ENCODE data around the gene ISM2.

ISM2 gene

GRCh38 chr14:77524536-77524935 lies 25.9 kb upstream of the ISM2 start:
- DNase-seq, result no peak
- no peaks in the 10 kb centered on the region for H3K9me3 Mint-ChIP-seq
- no peaks in the 10 kb centered on the region for H3K27me3 Mint-ChIP-seq
- H3K27ac Mint-ChIP-seq, result no peak overlapping the region
- H3K36me3 Mint-ChIP-seq (ENCODE audit: low read depth), result peaks cover 45% of the 10 kb centered on the region
- no peaks in the 10 kb centered on the region for H3K4me1 Mint-ChIP-seq (ENCODE audit: low read depth)
- H3K4me3 Mint-ChIP-seq, result no peak overlapping the region

- no peak overlapping the region for H3K4me3 Mint-ChIP-seq
- peaks cover 59% of the 10 kb centered on the region for H3K36me3 Mint-ChIP-seq (ENCODE audit: low read depth)
- H3K27me3 Mint-ChIP-seq, result no peaks in the 10 kb centered on the region
- DNase-seq, result no peak
- H3K4me1 Mint-ChIP-seq (ENCODE audit: low read depth), result no peaks in the 10 kb centered on the region
- no peaks in the 10 kb centered on the region for H3K9me3 Mint-ChIP-seq
- H3K27ac Mint-ChIP-seq, result peak overlapping the region; percentile 24
Observed at GRCh38 chr14:77523109-77523508, 24.5 kb upstream of the ISM2 start.

GRCh38 chr14:77520555-77520954 lies 21.9 kb upstream of the ISM2 start:
- H3K4me1 Mint-ChIP-seq (ENCODE audit: low read depth), result no peaks in the 10 kb centered on the region
- DNase-seq, result no peak
- no peaks in the 10 kb centered on the region for H3K27me3 Mint-ChIP-seq
- H3K27ac Mint-ChIP-seq, result no peak overlapping the region
- H3K9me3 Mint-ChIP-seq, result no peaks in the 10 kb centered on the region
- H3K4me3 Mint-ChIP-seq, result no peak overlapping the region
- peaks cover 79% of the 10 kb centered on the region for H3K36me3 Mint-ChIP-seq (ENCODE audit: low read depth)

- no peak overlapping the region for H3K27ac Mint-ChIP-seq
- H3K36me3 Mint-ChIP-seq (ENCODE audit: low read depth), result peaks cover 91% of the 10 kb centered on the region
- no peaks in the 10 kb centered on the region for H3K9me3 Mint-ChIP-seq
- H3K27me3 Mint-ChIP-seq, result no peaks in the 10 kb centered on the region
- H3K4me1 Mint-ChIP-seq (ENCODE audit: low read depth), result no peaks in the 10 kb centered on the region
- no peak overlapping the region for H3K4me3 Mint-ChIP-seq
- no peak for DNase-seq
Observed at GRCh38 chr14:77516126-77516525, 17.5 kb upstream of the ISM2 start.

- H3K4me1 Mint-ChIP-seq (ENCODE audit: low read depth), result no peaks in the 10 kb centered on the region
- H3K9me3 Mint-ChIP-seq, result no peaks in the 10 kb centered on the region
- no peaks in the 10 kb centered on the region for H3K27me3 Mint-ChIP-seq
- H3K4me3 Mint-ChIP-seq, result no peak overlapping the region
- peaks cover 88% of the 10 kb centered on the region for H3K36me3 Mint-ChIP-seq (ENCODE audit: low read depth)
- no peak for DNase-seq
- no peak overlapping the region for H3K27ac Mint-ChIP-seq
Observed at GRCh38 chr14:77511486-77512162, 13.0 kb upstream of the ISM2 start.

GRCh38 chr14:77509366-77509765 lies 10.8 kb upstream of the ISM2 start:
- DNase-seq, result no peak
- peaks cover 73% of the 10 kb centered on the region for H3K36me3 Mint-ChIP-seq (ENCODE audit: low read depth)
- H3K27me3 Mint-ChIP-seq, result no peaks in the 10 kb centered on the region
- H3K9me3 Mint-ChIP-seq, result no peaks in the 10 kb centered on the region
- no peaks in the 10 kb centered on the region for H3K4me1 Mint-ChIP-seq (ENCODE audit: low read depth)
- no peak overlapping the region for H3K27ac Mint-ChIP-seq
- H3K4me3 Mint-ChIP-seq, result no peak overlapping the region

GRCh38 chr14:77508876-77509275 lies 10.3 kb upstream of the ISM2 start:
- no peak for DNase-seq
- Mint-ChIP-seq H3K9me3 (no peaks in the 10 kb centered on the region), H3K27ac (no peak overlapping the region), H3K4me1 (ENCODE audit: low read depth) (no peaks in the 10 kb centered on the region), H3K36me3 (ENCODE audit: low read depth) (peaks cover 68% of the 10 kb centered on the region), H3K4me3 (no peak overlapping the region), H3K27me3 (no peaks in the 10 kb centered on the region)

GRCh38 chr14:77508249-77508648 lies 9.6 kb upstream of the ISM2 start:
- no peak for DNase-seq
- no peak overlapping the region for H3K27ac Mint-ChIP-seq
- H3K4me3 Mint-ChIP-seq, result no peak overlapping the region
- H3K27me3 Mint-ChIP-seq, result no peaks in the 10 kb centered on the region
- H3K36me3 Mint-ChIP-seq (ENCODE audit: low read depth), result peaks cover 66% of the 10 kb centered on the region
- peaks cover 1% of the 10 kb centered on the region for H3K9me3 Mint-ChIP-seq
- no peaks in the 10 kb centered on the region for H3K4me1 Mint-ChIP-seq (ENCODE audit: low read depth)

GRCh38 chr14:77507762-77508161 lies 9.1 kb upstream of the ISM2 start:
- H3K4me1 Mint-ChIP-seq (ENCODE audit: low read depth), result no peaks in the 10 kb centered on the region
- H3K27me3 Mint-ChIP-seq, result no peaks in the 10 kb centered on the region
- peaks cover 65% of the 10 kb centered on the region for H3K36me3 Mint-ChIP-seq (ENCODE audit: low read depth)
- H3K4me3 Mint-ChIP-seq, result no peak overlapping the region
- no peak overlapping the region for H3K27ac Mint-ChIP-seq
- DNase-seq, result no peak
- H3K9me3 Mint-ChIP-seq, result peaks cover 4% of the 10 kb centered on the region

GRCh38 chr14:77505031-77505430 lies 6.4 kb upstream of the ISM2 start:
- Mint-ChIP-seq H3K36me3 (ENCODE audit: low read depth) (peaks cover 38% of the 10 kb centered on the region), H3K4me3 (no peak overlapping the region), H3K27ac (no peak overlapping the region), H3K4me1 (ENCODE audit: low read depth) (no peaks in the 10 kb centered on the region), H3K9me3 (peaks cover 4% of the 10 kb centered on the region), H3K27me3 (peaks cover 9% of the 10 kb centered on the region)
- DNase-seq, result no peak

- peaks cover 19% of the 10 kb centered on the region for H3K27me3 Mint-ChIP-seq
- peaks cover 20% of the 10 kb centered on the region for H3K36me3 Mint-ChIP-seq (ENCODE audit: low read depth)
- peaks cover 2% of the 10 kb centered on the region for H3K4me1 Mint-ChIP-seq (ENCODE audit: low read depth)
- no peak overlapping the region for H3K27ac Mint-ChIP-seq
- H3K4me3 Mint-ChIP-seq, result no peak overlapping the region
- H3K9me3 Mint-ChIP-seq, result peaks cover 4% of the 10 kb centered on the region
- no peak for DNase-seq
Observed at GRCh38 chr14:77503138-77503537, 4.5 kb upstream of the ISM2 start.

GRCh38 chr14:77502109-77502782 lies 3.6 kb upstream of the ISM2 start:
- Mint-ChIP-seq H3K4me3 (no peak overlapping the region), H3K27me3 (peaks cover 27% of the 10 kb centered on the region), H3K9me3 (peaks cover 4% of the 10 kb centered on the region), H3K4me1 (ENCODE audit: low read depth) (peaks cover 6% of the 10 kb centered on the region), H3K27ac (no peak overlapping the region), H3K36me3 (ENCODE audit: low read depth) (peaks cover 11% of the 10 kb centered on the region)
- DNase-seq, result no peak

- no peak overlapping the region for H3K27ac Mint-ChIP-seq
- peaks cover 40% of the 10 kb centered on the region for H3K27me3 Mint-ChIP-seq
- DNase-seq, result peak; percentile 34
- H3K9me3 Mint-ChIP-seq, result peaks cover 4% of the 10 kb centered on the region
- H3K4me3 Mint-ChIP-seq, result peak overlapping the region; percentile 57
- H3K36me3 Mint-ChIP-seq (ENCODE audit: low read depth), result peaks cover 3% of the 10 kb centered on the region
- H3K4me1 Mint-ChIP-seq (ENCODE audit: low read depth), result peaks cover 6% of the 10 kb centered on the region
Observed at GRCh38 chr14:77498984-77499527, 440 bp upstream of the ISM2 start.

GRCh38 chr14:77495334-77495733 lies 3.3 kb downstream of the ISM2 start:
- Mint-ChIP-seq H3K27me3 (peaks cover 34% of the 10 kb centered on the region), H3K27ac (no peak overlapping the region), H3K9me3 (no peaks in the 10 kb centered on the region)

GRCh38 chr14:77491056-77491455 lies 7.6 kb downstream of the ISM2 start:
- Mint-ChIP-seq H3K27me3 (peaks cover 5% of the 10 kb centered on the region), H3K36me3 (ENCODE audit: low read depth) (no peaks in the 10 kb centered on the region), H3K9me3 (no peaks in the 10 kb centered on the region), H3K27ac (no peak overlapping the region), H3K4me1 (ENCODE audit: low read depth) (no peaks in the 10 kb centered on the region), H3K4me3 (no peak overlapping the region)
- DNase-seq, result no peak

More at GRCh38 chr14:77495334-77495733, 3.3 kb downstream of the ISM2 start:
- H3K36me3 Mint-ChIP-seq (ENCODE audit: low read depth), result no peaks in the 10 kb centered on the region
- no peak for DNase-seq
- H3K4me3 Mint-ChIP-seq, result no peak overlapping the region
- peaks cover 6% of the 10 kb centered on the region for H3K4me1 Mint-ChIP-seq (ENCODE audit: low read depth)

Measured in activated T-cell treated with anti-CD3 and anti-CD28 coated beads, Interleukin-2, amount 50 U/mL, for 24 hours (primary cell).